ENCODE results near the gene PIK3CB. TPM values are rescaled to one million over a fixed set of nuclear protein-coding genes. Genes with fewer than 3 reads are reported as not detected.

Gene PIK3CB
- total and polyA plus RNA-seq, 8 donors, result 12.1 to 39.6 (median 15.0) TPM

GRCh38 chr3:138856799-138857198, 22.1 kb upstream of the PIK3CB start:
- no peak for TF ChIP-seq CTCF (IDR thresholded peaks at IDR 0.05)
- no peak for DNase-seq
- Histone ChIP-seq H3K4me1 (peaks cover 0 to 3% of the 10 kb centered on the region in 2 donors), H3K27me3 (no peaks in the 10 kb centered on the region), H3K36me3 (no peaks in the 10 kb centered on the region), H3K9me3 (no peaks in the 10 kb centered on the region), H3K27ac (no peak overlapping the region), H3K4me3 (no peak overlapping the region)
- ATAC-seq, result no peak
- intact Hi-C loops (cut with DNase I), result no loop called here

GRCh38 chr3:138854940-138855339, 20.2 kb upstream of the PIK3CB start:
- Histone ChIP-seq H3K4me3 (no peak overlapping the region), H3K4me1 (peaks cover 0 to 3% of the 10 kb centered on the region in 2 donors), H3K9me3 (no peaks in the 10 kb centered on the region), H3K27me3 (no peaks in the 10 kb centered on the region), H3K36me3 (no peaks in the 10 kb centered on the region), H3K27ac (no peak overlapping the region)
- intact Hi-C loops (cut with DNase I), result no loop called here
- TF ChIP-seq CTCF (IDR thresholded peaks at IDR 0.05), result no peak
- ATAC-seq, result no peak
- DNase-seq, result no peak

GRCh38 chr3:138854204-138854603, 19.5 kb upstream of the PIK3CB start:
- H3K27me3 ChIP-seq, result no peaks in the 10 kb centered on the region
- H3K27ac ChIP-seq, result no peak overlapping the region
- DNase-seq (no peak), ATAC-seq (no peak)
- H3K36me3 ChIP-seq, result no peaks in the 10 kb centered on the region
- no peak overlapping the region for H3K4me3 ChIP-seq
- no peaks in the 10 kb centered on the region for H3K9me3 ChIP-seq
- no peak for TF ChIP-seq CTCF (IDR thresholded peaks at IDR 0.05)
- intact Hi-C loops (cut with DNase I), result no loop called here
- H3K4me1 ChIP-seq, result peaks cover 0 to 3% of the 10 kb centered on the region in 2 donors

GRCh38 chr3:138850151-138850550, 15.4 kb upstream of the PIK3CB start:
- no peaks in the 10 kb centered on the region for H3K27me3 ChIP-seq
- no peaks in the 10 kb centered on the region for H3K36me3 ChIP-seq
- intact Hi-C loops (cut with DNase I), result no loop called here
- no peak for DNase-seq
- H3K4me3 ChIP-seq, result no peak overlapping the region
- H3K9me3 ChIP-seq, result no peaks in the 10 kb centered on the region
- no peak for ATAC-seq
- H3K27ac ChIP-seq, result no peak overlapping the region
- peaks cover 0 to 19% of the 10 kb centered on the region in 2 donors for H3K4me1 ChIP-seq
- TF ChIP-seq CTCF (IDR thresholded peaks at IDR 0.05), result no peak

- ATAC-seq (no peak), DNase-seq (no peak)
- Histone ChIP-seq H3K27me3 (no peaks in the 10 kb centered on the region), H3K27ac (no peak overlapping the region), H3K9me3 (no peaks in the 10 kb centered on the region), H3K4me1 (peaks cover 0 to 22% of the 10 kb centered on the region in 2 donors), H3K36me3 (no peaks in the 10 kb centered on the region), H3K4me3 (no peak overlapping the region)
- intact Hi-C loops (cut with DNase I), result no loop called here
- no peak for TF ChIP-seq CTCF (IDR thresholded peaks at IDR 0.05)
Observed at GRCh38 chr3:138849222-138849940, 14.7 kb upstream of the PIK3CB start.
